Activated naive CD4-positive, alpha-beta T cell treated with anti-CD3 and anti-CD28 coated beads, Interleukin-2, amount 10 ng/mL, durations not matched to agents 7 days and 5 days (primary cell): Measurements from ENCODE around the gene NBAS.

Experiments used
- CTCF ChIA-PET: fragments of 350-600 bp; sonication (Branson Sonifier 250); formaldehyde crosslinking; loops from one replicate; lab custom pipeline; 2021; ENCODE audit warnings: antibody characterized with exemption; lab: Charles Lee
- DNase-seq: peaks from one replicate; pipeline ENCODE4 v3.0.0-alpha.2; 2020
- H3K27ac Mint-ChIP-seq: one replicate; pipeline ENCODE4 v1.8.0; 2021; ENCODE audit warnings: mild to moderate bottlenecking, moderate library complexity, mixed read lengths
- H3K27me3 Mint-ChIP-seq: one replicate; pipeline ENCODE4 v1.8.0; 2021; ENCODE audit warnings: mild to moderate bottlenecking, mixed read lengths
- H3K36me3 Mint-ChIP-seq: one replicate; pipeline ENCODE4 v1.8.0; 2021; ENCODE audit warnings: mixed read lengths
- H3K4me1 Mint-ChIP-seq: one replicate; pipeline ENCODE4 v1.8.0; 2021; ENCODE audit warnings: mixed read lengths
- H3K4me3 Mint-ChIP-seq: one replicate; pipeline ENCODE4 v1.8.0; 2021; ENCODE audit warnings: mild to moderate bottlenecking, moderate library complexity, mixed read lengths
- H3K9me3 Mint-ChIP-seq: one replicate; pipeline ENCODE4 v1.8.0; 2021; ENCODE audit warnings: mixed read lengths

Gene NBAS

DNA sequence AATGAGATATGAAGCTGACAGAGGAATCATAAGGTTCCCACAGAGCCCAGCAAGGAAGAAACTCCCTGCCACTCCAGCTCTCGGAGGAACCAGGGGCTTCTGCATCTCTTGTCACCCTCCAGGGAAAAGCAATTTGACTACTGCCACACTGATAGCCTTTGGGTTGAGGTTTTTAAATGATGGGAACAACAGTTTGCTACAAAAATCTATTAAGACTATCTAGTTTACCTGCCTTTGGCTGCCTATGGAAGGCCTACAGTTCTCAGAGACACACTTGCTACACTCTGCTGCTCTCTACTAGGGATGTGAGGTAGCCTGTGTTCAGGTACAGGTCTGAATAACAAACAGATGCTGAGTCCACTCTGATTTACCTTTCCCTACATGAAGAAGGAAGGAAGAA, 161.9 kb downstream of the NBAS start:
- Mint-ChIP-seq H3K4me1 (no peaks in the 10 kb centered on the region), H3K9me3 (no peaks in the 10 kb centered on the region), H3K36me3 (peaks cover 7% of the 10 kb centered on the region), H3K4me3 (no peak overlapping the region), H3K27me3 (no peaks in the 10 kb centered on the region), H3K27ac (no peak overlapping the region)
- CTCF ChIA-PET = no interaction called here
- no peak for DNase-seq

DNA sequence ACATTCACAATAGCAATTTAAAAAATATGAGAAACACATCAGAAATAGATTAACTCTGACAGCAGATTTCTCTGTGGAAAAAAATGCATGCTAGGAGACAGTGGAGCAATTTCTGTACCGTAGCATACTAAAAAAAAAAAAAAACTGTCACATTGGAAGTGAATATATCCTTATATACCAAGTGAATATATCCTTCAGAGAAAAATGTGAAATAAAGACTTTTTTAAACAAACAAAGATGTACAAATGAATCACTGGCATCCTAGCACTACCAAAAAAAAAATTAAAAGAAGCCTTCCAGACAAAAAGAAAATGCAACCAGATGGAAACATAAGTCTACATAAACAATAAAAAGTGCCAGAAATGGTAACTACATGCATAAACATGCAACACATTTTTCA, 169.4 kb downstream of the NBAS start:
- CTCF ChIA-PET = no interaction called here
- H3K27me3 Mint-ChIP-seq = no peaks in the 10 kb centered on the region

DNA sequence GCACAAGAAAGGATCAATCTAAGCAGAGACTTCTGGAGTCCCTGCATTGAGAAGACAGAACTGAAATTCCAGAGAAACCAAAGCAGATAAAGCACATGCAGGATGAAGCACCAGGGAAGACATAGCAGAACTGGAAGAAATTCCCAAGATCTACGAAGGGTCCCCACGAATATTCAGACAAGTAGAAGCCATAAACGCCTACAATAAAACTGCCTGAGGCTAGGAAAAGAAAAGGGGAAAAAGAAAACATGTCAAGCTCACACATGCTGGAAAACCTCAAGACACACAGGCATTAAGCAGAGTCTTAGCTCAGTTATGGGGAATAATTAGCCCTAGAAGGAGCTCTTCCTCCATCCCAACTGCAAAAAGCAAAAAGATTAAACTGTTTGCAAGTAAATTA, 171.2 kb downstream of the NBAS start:
- Mint-ChIP-seq H3K4me1 (no peaks in the 10 kb centered on the region), H3K9me3 (no peaks in the 10 kb centered on the region), H3K27ac (no peak overlapping the region), H3K27me3 (no peaks in the 10 kb centered on the region), H3K4me3 (no peak overlapping the region), H3K36me3 (peaks cover 18% of the 10 kb centered on the region)
- CTCF ChIA-PET = no interaction called here
- no peak for DNase-seq

More for the DNA sequence above, 169.4 kb downstream of the NBAS start:
- Mint-ChIP-seq H3K36me3 (peaks cover 18% of the 10 kb centered on the region), H3K9me3 (no peaks in the 10 kb centered on the region), H3K4me1 (no peaks in the 10 kb centered on the region), H3K4me3 (no peak overlapping the region), H3K27ac (no peak overlapping the region)
- no peak for DNase-seq

DNA sequence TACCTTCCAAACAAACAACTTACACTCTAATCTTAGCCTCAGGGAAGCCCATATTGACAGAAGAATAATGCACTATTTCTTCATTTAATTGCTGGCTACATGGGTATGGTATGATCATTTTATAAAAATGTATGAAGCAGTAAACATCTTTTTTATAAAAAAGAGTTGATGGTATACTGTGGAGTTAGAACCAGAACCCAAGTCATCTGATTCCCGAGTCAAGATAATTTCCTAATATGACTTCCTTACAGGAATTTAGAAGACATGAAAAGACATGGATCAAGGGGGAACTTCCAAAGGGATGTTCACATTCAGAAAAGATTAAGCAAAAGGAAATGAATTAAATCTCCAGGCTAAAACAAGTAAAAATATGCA, 171.8 kb downstream of the NBAS start:
- H3K4me1 Mint-ChIP-seq = no peaks in the 10 kb centered on the region
- DNase-seq = no peak
- CTCF ChIA-PET = no interaction called here
- no peaks in the 10 kb centered on the region for H3K27me3 Mint-ChIP-seq
- no peak overlapping the region for H3K27ac Mint-ChIP-seq
- no peaks in the 10 kb centered on the region for H3K9me3 Mint-ChIP-seq
- H3K4me3 Mint-ChIP-seq = no peak overlapping the region
- H3K36me3 Mint-ChIP-seq = peaks cover 18% of the 10 kb centered on the region

DNA sequence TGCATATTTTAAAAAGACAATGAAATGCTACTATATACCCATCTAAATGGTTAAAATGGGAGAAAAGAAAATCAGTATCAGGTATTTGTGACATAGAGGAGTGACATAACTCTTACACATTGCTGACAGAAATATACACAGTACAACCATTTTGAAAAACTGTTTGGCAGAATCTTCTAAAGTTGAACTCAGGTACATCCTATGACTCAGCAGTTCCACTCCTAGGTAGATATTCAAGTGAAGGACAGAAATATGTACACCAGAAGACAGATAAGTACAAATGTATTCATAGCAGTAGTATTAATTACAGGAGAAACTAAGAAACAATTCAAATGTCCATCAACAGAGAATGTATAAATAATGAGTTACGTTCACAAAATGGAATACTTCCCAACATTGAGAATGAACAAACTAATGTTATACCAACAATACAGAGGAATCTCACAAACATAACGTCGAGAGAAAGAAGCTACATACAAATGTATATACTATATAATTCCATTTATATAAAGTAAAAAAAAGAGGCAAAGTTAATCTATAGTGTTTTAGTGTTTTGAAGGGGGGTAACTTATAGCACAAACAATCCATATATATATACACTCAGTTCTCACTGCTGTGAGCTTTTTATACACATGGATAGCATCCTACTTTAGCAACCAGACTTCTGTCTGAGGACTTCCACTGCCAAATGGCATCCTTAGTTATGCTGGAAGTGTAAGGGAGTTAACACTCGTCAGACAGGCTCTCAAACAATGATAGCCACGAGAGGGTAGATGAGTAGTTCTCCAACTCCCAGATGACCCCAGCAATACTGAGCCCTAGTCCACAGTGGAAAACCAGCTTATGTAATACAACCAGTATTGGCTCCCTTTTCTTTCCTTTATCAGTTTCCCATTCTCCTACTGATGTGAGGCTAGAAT, 172.5 kb downstream of the NBAS start:
- no peak overlapping the region for H3K27ac Mint-ChIP-seq
- CTCF ChIA-PET = no interaction called here
- H3K4me1 Mint-ChIP-seq = no peaks in the 10 kb centered on the region
- H3K9me3 Mint-ChIP-seq = no peaks in the 10 kb centered on the region
- H3K27me3 Mint-ChIP-seq = no peaks in the 10 kb centered on the region
- H3K4me3 Mint-ChIP-seq = no peak overlapping the region
- H3K36me3 Mint-ChIP-seq = peaks cover 15% of the 10 kb centered on the region
- no peak for DNase-seq

DNA sequence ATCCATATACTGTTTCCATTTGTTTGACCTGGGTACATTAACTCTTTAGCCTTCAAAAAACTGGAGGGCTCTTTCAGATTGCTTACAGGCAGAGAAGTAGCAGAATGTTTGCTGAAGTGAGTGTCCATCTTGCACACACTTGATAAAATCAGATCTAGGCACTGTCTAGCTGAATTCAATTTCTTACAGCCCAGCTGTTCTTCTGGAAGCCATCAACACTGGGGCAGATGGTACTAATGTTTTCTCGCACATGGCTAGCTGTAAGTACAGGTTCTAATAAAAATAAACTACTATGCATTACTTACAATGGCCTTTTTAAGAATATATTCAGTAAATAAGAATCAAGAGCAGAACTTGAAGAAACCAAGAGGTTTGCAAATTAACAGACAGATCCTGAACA, 175.9 kb downstream of the NBAS start:
- Mint-ChIP-seq H3K9me3 (no peaks in the 10 kb centered on the region), H3K4me3 (no peak overlapping the region), H3K36me3 (peaks cover 12% of the 10 kb centered on the region), H3K27ac (no peak overlapping the region), H3K27me3 (no peaks in the 10 kb centered on the region), H3K4me1 (no peaks in the 10 kb centered on the region)
- CTCF ChIA-PET = no interaction called here
- DNase-seq = no peak

DNA sequence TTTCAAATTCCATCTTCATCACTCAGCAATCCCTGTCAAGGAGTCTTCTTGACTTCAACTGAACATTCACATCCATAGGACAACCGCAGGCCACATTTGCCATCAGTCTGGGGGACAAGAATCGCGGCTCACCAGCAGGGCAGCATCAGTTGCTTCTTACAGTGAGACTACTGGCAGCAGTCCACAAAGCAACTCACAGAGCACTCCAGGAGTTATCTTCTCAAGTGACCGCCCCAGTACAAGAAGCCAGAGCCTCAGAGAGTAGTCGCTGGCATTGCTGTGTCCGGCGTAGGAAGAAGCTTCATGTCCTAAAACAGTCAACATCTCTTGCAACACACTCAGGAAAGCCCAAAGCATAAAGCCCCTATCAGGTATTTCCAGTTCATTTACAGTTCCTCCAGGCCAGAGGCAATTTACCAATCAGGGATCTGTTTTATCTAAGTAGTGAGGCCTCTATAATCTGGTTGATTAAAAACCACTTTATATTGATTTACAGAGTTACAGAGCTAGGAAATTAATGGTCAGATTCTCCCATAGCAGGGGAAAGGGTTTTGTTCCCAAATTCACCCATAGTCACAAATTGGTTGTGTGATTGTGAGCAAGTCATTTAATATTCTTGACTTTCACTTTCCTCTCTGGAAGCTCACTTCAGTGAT, 177.3 kb downstream of the NBAS start:
- Mint-ChIP-seq H3K27me3 (no peaks in the 10 kb centered on the region), H3K4me1 (peaks cover 4% of the 10 kb centered on the region), H3K36me3 (peaks cover 13% of the 10 kb centered on the region), H3K27ac (no peak overlapping the region), H3K9me3 (no peaks in the 10 kb centered on the region), H3K4me3 (no peak overlapping the region)
- no peak for DNase-seq
- CTCF ChIA-PET = no interaction called here

DNA sequence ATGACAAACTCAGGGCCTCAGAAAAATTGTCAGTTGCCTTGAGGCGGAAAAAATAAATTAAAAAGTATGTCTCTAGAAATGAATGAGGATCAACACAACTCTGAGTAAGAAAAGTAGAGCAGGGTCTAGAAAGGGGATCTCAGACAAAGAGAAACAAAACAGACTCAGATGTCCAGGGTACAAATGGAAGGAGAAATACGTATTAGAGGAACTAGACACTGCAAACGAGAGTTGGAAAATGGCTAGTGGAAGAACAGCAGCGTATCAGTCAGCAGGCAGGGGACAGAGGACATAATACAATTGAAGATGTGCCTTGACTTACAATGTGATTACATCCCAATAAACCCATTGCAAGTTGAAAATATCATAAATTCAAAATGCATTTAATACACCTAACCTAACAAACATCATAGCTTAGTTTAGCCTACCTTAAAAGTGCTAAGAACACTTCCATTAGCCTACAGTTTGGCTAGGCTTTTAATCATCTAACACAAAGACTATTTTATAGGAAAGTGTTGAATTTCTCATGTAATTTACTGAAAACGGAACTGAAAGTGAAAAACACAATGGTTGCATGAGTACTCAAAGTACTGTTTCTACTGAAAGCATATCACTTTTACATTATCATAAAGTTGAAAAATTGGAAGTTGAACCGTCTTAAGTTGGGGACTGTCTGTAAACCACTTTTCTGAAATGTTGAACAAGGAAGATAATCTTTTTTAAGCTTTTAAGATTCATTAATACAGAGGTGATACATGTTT, 182.8 kb downstream of the NBAS start:
- Mint-ChIP-seq H3K27ac (no peak overlapping the region), H3K27me3 (no peaks in the 10 kb centered on the region), H3K4me3 (no peak overlapping the region)

DNA sequence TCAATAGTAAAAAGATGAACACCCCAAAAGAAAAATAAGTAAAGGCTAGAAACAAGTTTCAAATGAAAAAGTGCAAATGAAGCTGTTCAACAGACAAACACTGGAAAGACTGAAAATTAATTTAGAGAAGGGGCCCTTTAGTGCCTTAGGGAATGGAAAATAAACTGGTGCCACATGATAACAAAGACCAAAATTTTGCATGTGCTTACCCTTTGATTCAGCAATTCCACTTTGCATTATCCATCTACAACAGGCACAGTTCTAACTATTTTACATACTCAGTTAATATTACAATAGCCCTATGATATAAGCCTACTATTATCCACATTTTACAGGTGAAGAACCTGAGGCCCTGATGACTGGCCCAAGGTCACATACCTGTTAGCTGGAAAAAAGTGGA, 183.9 kb downstream of the NBAS start:
- no peak for DNase-seq
- Mint-ChIP-seq H3K9me3 (no peaks in the 10 kb centered on the region), H3K27me3 (no peaks in the 10 kb centered on the region), H3K27ac (no peak overlapping the region), H3K36me3 (peaks cover 22% of the 10 kb centered on the region), H3K4me1 (peaks cover 12% of the 10 kb centered on the region), H3K4me3 (no peak overlapping the region)
- CTCF ChIA-PET = interaction anchor here (0.5 kb wide), 1 partner anchor 71 kb away, joined by 5 read pairs; no protein-coding TSS in a partner anchor

More for the DNA sequence above, 182.8 kb downstream of the NBAS start:
- DNase-seq = no peak
- Mint-ChIP-seq H3K36me3 (peaks cover 28% of the 10 kb centered on the region), H3K4me1 (peaks cover 12% of the 10 kb centered on the region), H3K9me3 (no peaks in the 10 kb centered on the region)
- CTCF ChIA-PET = no interaction called here

DNA sequence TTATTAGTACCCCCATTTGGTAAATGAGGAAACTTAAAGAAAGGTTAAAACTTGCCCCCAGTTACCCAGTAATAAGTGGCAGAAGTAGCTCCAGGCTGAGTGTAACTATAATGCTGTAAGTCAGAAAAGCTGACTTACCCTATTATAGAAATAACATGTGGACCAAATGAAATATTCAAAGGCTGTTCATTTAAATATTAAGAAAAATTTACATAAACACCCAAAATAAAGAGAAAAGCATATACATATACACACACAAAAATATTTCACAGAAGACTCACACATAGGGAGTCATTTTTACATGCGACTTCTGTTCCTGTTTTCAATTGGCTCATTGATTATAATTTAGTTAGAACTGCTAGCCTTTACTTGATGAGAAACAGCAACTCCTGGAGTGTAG, 189.1 kb downstream of the NBAS start:
- Mint-ChIP-seq H3K36me3 (peaks cover 18% of the 10 kb centered on the region), H3K9me3 (no peaks in the 10 kb centered on the region), H3K4me3 (no peak overlapping the region), H3K27me3 (no peaks in the 10 kb centered on the region), H3K27ac (no peak overlapping the region), H3K4me1 (peaks cover 3% of the 10 kb centered on the region)
- CTCF ChIA-PET = no interaction called here
- no peak for DNase-seq

DNA sequence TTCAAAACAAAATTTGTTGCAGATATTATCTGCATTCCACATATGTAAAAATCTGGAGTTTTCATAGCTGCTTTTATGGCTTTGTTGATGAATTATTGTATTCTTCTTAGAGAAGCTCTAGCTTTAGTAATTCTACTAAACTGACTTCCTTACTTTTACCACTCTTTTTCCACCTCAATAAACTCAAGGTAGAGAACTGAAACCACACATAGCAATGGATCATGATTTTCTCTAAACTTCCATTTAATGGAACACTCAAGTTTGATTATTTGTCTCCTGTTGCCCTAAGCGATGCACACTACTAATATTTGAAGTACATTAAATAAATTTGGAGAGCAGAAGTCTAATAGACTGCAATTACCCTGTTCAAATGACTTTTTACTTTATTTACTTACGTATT, 192.0 kb downstream of the NBAS start:
- no peaks in the 10 kb centered on the region for H3K27me3 Mint-ChIP-seq
- no peak for DNase-seq
- CTCF ChIA-PET = no interaction called here
- no peak overlapping the region for H3K4me3 Mint-ChIP-seq
- peaks cover 8% of the 10 kb centered on the region for H3K4me1 Mint-ChIP-seq
- no peaks in the 10 kb centered on the region for H3K9me3 Mint-ChIP-seq
- no peak overlapping the region for H3K27ac Mint-ChIP-seq
- H3K36me3 Mint-ChIP-seq = peaks cover 30% of the 10 kb centered on the region

DNA sequence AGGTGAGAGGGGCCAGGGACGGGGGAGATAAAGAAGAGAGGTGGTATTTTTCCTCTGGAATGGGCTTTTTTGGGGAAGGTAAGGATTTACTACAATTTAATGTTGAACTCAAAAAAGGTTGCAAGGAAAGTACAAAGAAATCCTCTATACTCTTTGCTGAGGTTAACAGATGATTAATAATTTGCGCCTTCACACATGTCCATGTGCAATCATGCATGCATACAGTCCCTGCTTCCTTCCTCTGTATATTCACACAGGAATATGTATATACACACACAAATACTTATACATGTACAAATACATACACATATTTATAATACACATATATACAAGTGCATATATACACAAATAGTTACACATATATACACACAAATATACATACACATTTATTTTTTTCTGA, 193.4 kb downstream of the NBAS start:
- Mint-ChIP-seq H3K9me3 (no peaks in the 10 kb centered on the region), H3K4me1 (peaks cover 8% of the 10 kb centered on the region), H3K4me3 (no peak overlapping the region), H3K36me3 (peaks cover 29% of the 10 kb centered on the region), H3K27me3 (no peaks in the 10 kb centered on the region), H3K27ac (no peak overlapping the region)
- CTCF ChIA-PET = no interaction called here
- DNase-seq = no peak

DNA sequence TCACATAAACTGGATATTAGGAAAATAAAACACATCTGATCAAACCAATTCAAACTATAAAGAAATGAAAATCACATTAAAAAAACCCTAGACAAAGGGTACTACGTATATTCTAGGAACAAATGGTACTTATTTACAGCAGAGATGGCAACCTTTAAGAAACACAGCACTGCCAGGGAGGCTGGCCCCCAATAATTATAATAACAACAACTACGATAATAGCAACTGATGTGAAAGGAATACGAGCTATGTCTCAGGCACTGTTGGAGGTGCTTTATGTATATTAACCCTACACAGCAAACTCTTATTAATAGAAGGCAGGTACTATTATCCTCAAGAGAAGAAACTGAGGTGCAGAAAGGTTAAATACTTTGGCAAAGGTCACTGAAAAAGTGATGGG, 193.9 kb downstream of the NBAS start:
- H3K27ac Mint-ChIP-seq = no peak overlapping the region
- H3K4me3 Mint-ChIP-seq = no peak overlapping the region
- H3K9me3 Mint-ChIP-seq = no peaks in the 10 kb centered on the region
- CTCF ChIA-PET = no interaction called here
- H3K36me3 Mint-ChIP-seq = peaks cover 29% of the 10 kb centered on the region
- peaks cover 8% of the 10 kb centered on the region for H3K4me1 Mint-ChIP-seq
- no peak for DNase-seq
- no peaks in the 10 kb centered on the region for H3K27me3 Mint-ChIP-seq

DNA sequence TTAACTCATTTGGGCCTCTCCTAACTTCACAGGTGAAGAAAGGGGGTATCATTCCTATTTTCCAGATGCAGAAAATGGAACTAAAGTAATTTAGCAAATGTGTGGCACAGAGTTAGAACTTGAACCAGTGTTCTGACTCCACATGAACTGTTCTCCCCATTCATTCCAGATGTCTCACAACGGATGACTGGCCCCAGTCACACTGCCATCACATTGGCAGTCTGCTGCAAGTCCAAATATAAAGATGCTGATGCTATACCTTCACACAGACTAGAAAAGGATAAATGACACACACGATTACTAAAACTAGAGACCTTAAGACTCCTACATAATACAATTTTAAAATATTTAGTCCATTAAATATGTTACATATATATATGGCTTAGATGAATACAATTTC, 195.7 kb downstream of the NBAS start:
- CTCF ChIA-PET = no interaction called here
- Mint-ChIP-seq H3K9me3 (no peaks in the 10 kb centered on the region), H3K4me1 (peaks cover 8% of the 10 kb centered on the region), H3K4me3 (no peak overlapping the region), H3K36me3 (peaks cover 23% of the 10 kb centered on the region), H3K27ac (no peak overlapping the region), H3K27me3 (no peaks in the 10 kb centered on the region)
- DNase-seq = no peak
